LNCaP clone FGC (cell line): Measurements from ENCODE around the gene SLC25A47.

Source experiments
- DNase-seq: peaks from one replicate; pipeline ENCODE4 v3.0.0-alpha.2; 2011; ENCODE audit warnings: low read depth
- H3K4me3 ChIP-seq: 2 replicates; pipeline ENCODE4 v1.5.1; 2011; ENCODE audit warnings: mild to moderate bottlenecking, low read depth, low read length, control low read depth
- CTCF ChIP-seq: IDR thresholded peaks from 2 replicates; pipeline ENCODE4 v1.5.1; 2012; ENCODE audit warnings: mild to moderate bottlenecking; ENCODE audit not compliant: control insufficient read depth, insufficient read depth; ENCODE audit errors: extremely low read depth

The SLC25A47 gene

GRCh38 chr14:100317389-100317788 is 5.8 kb upstream of the SLC25A47 start:
- no peak for TF ChIP-seq CTCF
- H3K4me3 ChIP-seq: no peak overlapping the region
- DNase-seq: no peak

- no peak for DNase-seq
- no peak overlapping the region for H3K4me3 ChIP-seq
- no peak for TF ChIP-seq CTCF
These were observed 5.0 kb upstream of the SLC25A47 start for GRCh38 chr14:100317912-100318808.

- no peak for DNase-seq
- H3K4me3 ChIP-seq: no peak overlapping the region
- TF ChIP-seq CTCF: no peak
These were observed 2.8 kb upstream of the SLC25A47 start for GRCh38 chr14:100320157-100320856.

- no peak for TF ChIP-seq CTCF
- no peak for DNase-seq
- no peak overlapping the region for H3K4me3 ChIP-seq
These were observed 1.5 kb upstream of the SLC25A47 start for GRCh38 chr14:100321473-100322137.

GRCh38 chr14:100322138-100322957 is 791 bp upstream of the SLC25A47 start:
- no peak for TF ChIP-seq CTCF
- H3K4me3 ChIP-seq: no peak overlapping the region
- no peak for DNase-seq

GRCh38 chr14:100323942-100324307 is 786 bp downstream of the SLC25A47 start:
- TF ChIP-seq CTCF: no peak
- DNase-seq: no peak
- H3K4me3 ChIP-seq: no peak overlapping the region
